Fibroblast of skin of left biceps (primary cell): ENCODE results near the gene PMM2.

Experiments
- DNase-seq, 2 experiments: peaks; one replicate each; pipeline ENCODE4 v3.0.0-alpha.2; 2013; ENCODE audit warnings: low read depth in 2 of 2

PMM2 gene

GRCh38 chr16:8887952-8888560 lies 90.4 kb downstream of the PMM2 start:
- no peak for DNase-seq

GRCh38 chr16:8888951-8889892 lies 91.6 kb downstream of the PMM2 start:
- no peak for DNase-seq

GRCh38 chr16:8889893-8890548 lies 92.4 kb downstream of the PMM2 start:
- no peak for DNase-seq

GRCh38 chr16:8890549-8890921 lies 92.9 kb downstream of the PMM2 start:
- DNase-seq, result no peak

- no peak for DNase-seq
Measured at GRCh38 chr16:8892101-8892575, 94.5 kb downstream of the PMM2 start.

GRCh38 chr16:8893426-8893825 lies 95.8 kb downstream of the PMM2 start:
- no peak for DNase-seq

- no peak for DNase-seq
Measured at GRCh38 chr16:8893976-8894690, 96.5 kb downstream of the PMM2 start.

- DNase-seq, result no peak
Measured at GRCh38 chr16:8894736-8895334, 97.2 kb downstream of the PMM2 start.

- DNase-seq, result no peak
Measured at GRCh38 chr16:8898660-8899318, 101.2 kb downstream of the PMM2 start.
